HepG2 (cell line): ENCODE data around the gene CRAT. TPM values are rescaled to one million over a fixed set of nuclear protein-coding genes. Genes with fewer than 3 reads are reported as not detected.

ENCODE experiments used
- CCDC6 ChIP-seq: sonication (generic); formaldehyde crosslinking; IDR thresholded peaks from 2 replicates; pipeline ENCODE4 v1.8.1; 2022; ENCODE audit warnings: mild to moderate bottlenecking, missing genetic modification reagents, moderate library complexity
- GZF1 ChIP-seq: sonication (generic); formaldehyde crosslinking; IDR thresholded peaks from 2 replicates; pipeline ENCODE4 v1.5.1; 2020; ENCODE audit warnings: mild to moderate bottlenecking, missing genetic modification reagents
- ISL2 ChIP-seq: sonication (generic); formaldehyde crosslinking; IDR thresholded peaks from 2 replicates; pipeline ENCODE4 v1.5.0; 2020; ENCODE audit warnings: missing genetic modification reagents
- KAT7 ChIP-seq: IDR thresholded peaks from 2 replicates; pipeline ENCODE4 v1.6.1; 2018; ENCODE audit warnings: borderline replicate concordance, missing compliant biosample characterization
- MYC ChIP-seq: sonication (generic); formaldehyde crosslinking; IDR thresholded peaks from 2 replicates; pipeline ENCODE4 v1.9.0; 2021; ENCODE audit warnings: missing genetic modification reagents, borderline replicate concordance
- PCBP1 ChIP-seq: fragments of 200-400 bp; formaldehyde crosslinking; IDR thresholded peaks from 2 replicates; pipeline ENCODE4 v1.6.1; 2017; ENCODE audit warnings: mild to moderate bottlenecking, low read depth, low read length, borderline replicate concordance
- PHF5A ChIP-seq: IDR thresholded peaks from one replicate; pipeline ENCODE4 v1.6.1; 2018; ENCODE audit warnings: low read depth, missing genetic modification reagents; ENCODE audit not compliant: unreplicated experiment
- PRPF4 ChIP-seq: fragments of 200-400 bp; formaldehyde crosslinking; IDR thresholded peaks from 2 replicates; pipeline ENCODE4 v1.6.1; 2016; ENCODE audit warnings: low read length, low read depth; ENCODE audit not compliant: poor library complexity, severe bottlenecking
- SP2 ChIP-seq: sonication (generic); formaldehyde crosslinking; IDR thresholded peaks from 2 replicates; pipeline ENCODE4 v1.5.1; 2020; ENCODE audit warnings: mild to moderate bottlenecking, missing genetic modification reagents
- TGIF2 ChIP-seq: IDR thresholded peaks from 2 replicates; pipeline ENCODE4 v1.6.1; 2016; ENCODE audit warnings: control low read depth, missing compliant biosample characterization
- TSC22D2 ChIP-seq: sonication (generic); formaldehyde crosslinking; IDR thresholded peaks from 2 replicates; pipeline ENCODE4 v1.5.1; 2020; ENCODE audit warnings: missing genetic modification reagents, mild to moderate bottlenecking, borderline replicate concordance
- YY1 ChIP-seq: IDR thresholded peaks from 2 replicates; pipeline ENCODE4 v1.6.1; 2011; ENCODE audit warnings: low read length, low read depth, moderate library complexity, mild to moderate bottlenecking; ENCODE audit not compliant: insufficient read depth, insufficient replicate concordance
- ZNF180 ChIP-seq: sonication (generic); formaldehyde crosslinking; IDR thresholded peaks from 2 replicates; pipeline ENCODE4 v1.4.0; 2020; ENCODE audit warnings: low read depth, missing genetic modification reagents, borderline replicate concordance
- ZNF317 ChIP-seq: sonication (generic); formaldehyde crosslinking; IDR thresholded peaks from 2 replicates; pipeline ENCODE4 v1.5.0; 2020; ENCODE audit warnings: mild to moderate bottlenecking, missing genetic modification reagents
- ZNF383 ChIP-seq: sonication (generic); formaldehyde crosslinking; IDR thresholded peaks from 2 replicates; pipeline ENCODE4 v1.4.0; 2020; ENCODE audit warnings: missing genetic modification reagents, mild to moderate bottlenecking, borderline replicate concordance
- ZNF431 ChIP-seq: sonication (generic); formaldehyde crosslinking; IDR thresholded peaks from 2 replicates; pipeline ENCODE4 v1.9.0; 2022; ENCODE audit warnings: missing genetic modification reagents, low read depth, mild to moderate bottlenecking, borderline replicate concordance
- ZNF577 ChIP-seq: sonication (generic); formaldehyde crosslinking; IDR thresholded peaks from 2 replicates; pipeline ENCODE4 v1.4.0; 2020; ENCODE audit warnings: mild to moderate bottlenecking, low read depth, missing genetic modification reagents, borderline replicate concordance
- ZNF781 ChIP-seq: sonication (generic); formaldehyde crosslinking; IDR thresholded peaks from 2 replicates; pipeline ENCODE4 v1.5.1; 2020; ENCODE audit warnings: borderline replicate concordance, mild to moderate bottlenecking, missing genetic modification reagents; ENCODE audit errors: not compliant biosample characterization
- polyA plus RNA-seq, 8 experiments: library from polyadenylated mRNA; depleted of rRNA in 3 of 8; stranded (reverse) in 7 of 8; unstranded in 1 of 8; fragments of >200 nt; fragmentation: Illumina TruSeq in 4 of 8; extraction: Trizol in 4 of 8; gene quantifications; 2 replicates each; pipeline versions ENCODE4 v1.2.1 to v1.2.3, GENCODE V29; 2011 to 2016; ENCODE audit warnings: low read depth in 4 of 8, missing spikeins in 1 of 8, mixed read lengths in 1 of 8; ENCODE audit not compliant: insufficient read depth in 1 of 8
- total RNA-seq, 5 experiments: library from RNA; depleted of rRNA; stranded (reverse); fragments of >200 nt; fragmentation: Illumina TruSeq; extraction: Trizol; gene quantifications; 2 replicates each; pipeline ENCODE4 v1.2.3, GENCODE V29; 2016; ENCODE audit warnings: low read depth in 1 of 5
- TF ChIP-seq, protein P1 (sequence below): sonication (generic); formaldehyde crosslinking; IDR thresholded peaks from 2 replicates; pipeline ENCODE4 v1.4.0; 2020; ENCODE audit warnings: missing genetic modification reagents
- TF ChIP-seq, protein P2 (sequence below): sonication (generic); formaldehyde crosslinking; IDR thresholded peaks from 2 replicates; pipeline ENCODE4 v1.4.0; 2020; ENCODE audit warnings: missing genetic modification reagents
- TF ChIP-seq, protein P3 (sequence below): sonication (generic); formaldehyde crosslinking; IDR thresholded peaks from 2 replicates; pipeline ENCODE4 v1.4.0; 2020; ENCODE audit warnings: mild to moderate bottlenecking, missing genetic modification reagents

Gene CRAT
- total and polyA plus RNA-seq, 2 of the 13 experiments (the other 11 are each of a cell fraction or from before 2014, with no cell fraction given) = 26.1 to 26.6 TPM

GRCh38 chr9:129064499-129064908 lies 46.1 kb downstream of the CRAT start (continued):
- TF ChIP-seq YY1 (no peak), ZNF431 (CRISPR knock-in tag) (no peak), ZNF577 (CRISPR knock-in tag) (no peak), ZNF180 (CRISPR knock-in tag) (no peak), PHF5A (no peak), PCBP1 (no peak), MYC (CRISPR knock-in tag) (peak; percentile 47; the same call in 1 of the 2 replicates), ZNF317 (CRISPR knock-in tag) (peak; percentile 89), PRPF4 (no peak), GZF1 (no peak), TGIF2 (CRISPR knock-in tag) (no peak), ZNF781 (CRISPR knock-in tag) (no peak), SP2 (CRISPR knock-in tag) (0 out of 2 replicates have a peak, but pooled peaks have one; percentile 27), CCDC6 (CRISPR knock-in tag) (peak; percentile 88), KAT7 (CRISPR knock-in tag) (peak; percentile 69; the same call in 1 of the 2 replicates), ZNF383 (CRISPR knock-in tag) (no peak), TSC22D2 (no peak), ISL2 (CRISPR knock-in tag) (peak; percentile 60)
- TF ChIP-seq, protein P1, sequence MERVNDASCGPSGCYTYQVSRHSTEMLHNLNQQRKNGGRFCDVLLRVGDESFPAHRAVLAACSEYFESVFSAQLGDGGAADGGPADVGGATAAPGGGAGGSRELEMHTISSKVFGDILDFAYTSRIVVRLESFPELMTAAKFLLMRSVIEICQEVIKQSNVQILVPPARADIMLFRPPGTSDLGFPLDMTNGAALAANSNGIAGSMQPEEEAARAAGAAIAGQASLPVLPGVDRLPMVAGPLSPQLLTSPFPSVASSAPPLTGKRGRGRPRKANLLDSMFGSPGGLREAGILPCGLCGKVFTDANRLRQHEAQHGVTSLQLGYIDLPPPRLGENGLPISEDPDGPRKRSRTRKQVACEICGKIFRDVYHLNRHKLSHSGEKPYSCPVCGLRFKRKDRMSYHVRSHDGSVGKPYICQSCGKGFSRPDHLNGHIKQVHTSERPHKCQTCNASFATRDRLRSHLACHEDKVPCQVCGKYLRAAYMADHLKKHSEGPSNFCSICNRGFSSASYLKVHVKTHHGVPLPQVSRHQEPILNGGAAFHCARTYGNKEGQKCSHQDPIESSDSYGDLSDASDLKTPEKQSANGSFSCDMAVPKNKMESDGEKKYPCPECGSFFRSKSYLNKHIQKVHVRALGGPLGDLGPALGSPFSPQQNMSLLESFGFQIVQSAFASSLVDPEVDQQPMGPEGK (CRISPR knock-in tag) = peak; percentile 66
- TF ChIP-seq, protein P2, sequence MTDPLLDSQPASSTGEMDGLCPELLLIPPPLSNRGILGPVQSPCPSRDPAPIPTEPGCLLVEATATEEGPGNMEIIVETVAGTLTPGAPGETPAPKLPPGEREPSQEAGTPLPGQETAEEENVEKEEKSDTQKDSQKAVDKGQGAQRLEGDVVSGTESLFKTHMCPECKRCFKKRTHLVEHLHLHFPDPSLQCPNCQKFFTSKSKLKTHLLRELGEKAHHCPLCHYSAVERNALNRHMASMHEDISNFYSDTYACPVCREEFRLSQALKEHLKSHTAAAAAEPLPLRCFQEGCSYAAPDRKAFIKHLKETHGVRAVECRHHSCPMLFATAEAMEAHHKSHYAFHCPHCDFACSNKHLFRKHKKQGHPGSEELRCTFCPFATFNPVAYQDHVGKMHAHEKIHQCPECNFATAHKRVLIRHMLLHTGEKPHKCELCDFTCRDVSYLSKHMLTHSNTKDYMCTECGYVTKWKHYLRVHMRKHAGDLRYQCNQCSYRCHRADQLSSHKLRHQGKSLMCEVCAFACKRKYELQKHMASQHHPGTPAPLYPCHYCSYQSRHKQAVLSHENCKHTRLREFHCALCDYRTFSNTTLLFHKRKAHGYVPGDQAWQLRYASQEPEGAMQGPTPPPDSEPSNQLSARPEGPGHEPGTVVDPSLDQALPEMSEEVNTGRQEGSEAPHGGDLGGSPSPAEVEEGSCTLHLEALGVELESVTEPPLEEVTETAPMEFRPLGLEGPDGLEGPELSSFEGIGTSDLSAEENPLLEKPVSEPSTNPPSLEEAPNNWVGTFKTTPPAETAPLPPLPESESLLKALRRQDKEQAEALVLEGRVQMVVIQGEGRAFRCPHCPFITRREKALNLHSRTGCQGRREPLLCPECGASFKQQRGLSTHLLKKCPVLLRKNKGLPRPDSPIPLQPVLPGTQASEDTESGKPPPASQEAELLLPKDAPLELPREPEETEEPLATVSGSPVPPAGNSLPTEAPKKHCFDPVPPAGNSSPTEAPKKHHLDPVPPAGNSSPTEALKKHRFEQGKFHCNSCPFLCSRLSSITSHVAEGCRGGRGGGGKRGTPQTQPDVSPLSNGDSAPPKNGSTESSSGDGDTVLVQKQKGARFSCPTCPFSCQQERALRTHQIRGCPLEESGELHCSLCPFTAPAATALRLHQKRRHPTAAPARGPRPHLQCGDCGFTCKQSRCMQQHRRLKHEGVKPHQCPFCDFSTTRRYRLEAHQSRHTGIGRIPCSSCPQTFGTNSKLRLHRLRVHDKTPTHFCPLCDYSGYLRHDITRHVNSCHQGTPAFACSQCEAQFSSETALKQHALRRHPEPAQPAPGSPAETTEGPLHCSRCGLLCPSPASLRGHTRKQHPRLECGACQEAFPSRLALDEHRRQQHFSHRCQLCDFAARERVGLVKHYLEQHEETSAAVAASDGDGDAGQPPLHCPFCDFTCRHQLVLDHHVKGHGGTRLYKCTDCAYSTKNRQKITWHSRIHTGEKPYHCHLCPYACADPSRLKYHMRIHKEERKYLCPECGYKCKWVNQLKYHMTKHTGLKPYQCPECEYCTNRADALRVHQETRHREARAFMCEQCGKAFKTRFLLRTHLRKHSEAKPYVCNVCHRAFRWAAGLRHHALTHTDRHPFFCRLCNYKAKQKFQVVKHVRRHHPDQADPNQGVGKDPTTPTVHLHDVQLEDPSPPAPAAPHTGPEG (CRISPR knock-in tag) = 0 out of 2 replicates have a peak, but pooled peaks have one; percentile 52
- TF ChIP-seq, protein P3, sequence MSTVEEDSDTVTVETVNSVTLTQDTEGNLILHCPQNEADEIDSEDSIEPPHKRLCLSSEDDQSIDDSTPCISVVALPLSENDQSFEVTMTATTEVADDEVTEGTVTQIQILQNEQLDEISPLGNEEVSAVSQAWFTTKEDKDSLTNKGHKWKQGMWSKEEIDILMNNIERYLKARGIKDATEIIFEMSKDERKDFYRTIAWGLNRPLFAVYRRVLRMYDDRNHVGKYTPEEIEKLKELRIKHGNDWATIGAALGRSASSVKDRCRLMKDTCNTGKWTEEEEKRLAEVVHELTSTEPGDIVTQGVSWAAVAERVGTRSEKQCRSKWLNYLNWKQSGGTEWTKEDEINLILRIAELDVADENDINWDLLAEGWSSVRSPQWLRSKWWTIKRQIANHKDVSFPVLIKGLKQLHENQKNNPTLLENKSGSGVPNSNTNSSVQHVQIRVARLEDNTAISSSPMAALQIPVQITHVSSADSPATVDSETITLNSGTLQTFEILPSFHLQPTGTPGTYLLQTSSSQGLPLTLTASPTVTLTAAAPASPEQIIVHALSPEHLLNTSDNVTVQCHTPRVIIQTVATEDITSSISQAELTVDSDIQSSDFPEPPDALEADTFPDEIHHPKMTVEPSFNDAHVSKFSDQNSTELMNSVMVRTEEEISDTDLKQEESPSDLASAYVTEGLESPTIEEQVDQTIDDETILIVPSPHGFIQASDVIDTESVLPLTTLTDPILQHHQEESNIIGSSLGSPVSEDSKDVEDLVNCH (CRISPR knock-in tag) = no peak
